MM.1S (cell line): Measurements from ENCODE around the gene CMTM8.

Source experiments
- DNase-seq: peaks from one replicate; pipeline ENCODE4 v3.0.0-alpha.2; 2015
- H2AFZ ChIP-seq: fragments of 300-600 bp; sonication (generic); 2 replicates; pipeline ENCODE4 v1.6.0; 2016; ENCODE audit warnings: antibody characterized with exemption, low read length
- H3F3A ChIP-seq: fragments of 300-600 bp; sonication (generic); 2 replicates; pipeline ENCODE4 v1.6.1; 2016; ENCODE audit warnings: mild to moderate bottlenecking, antibody characterized with exemption, low read length, moderate library complexity, mixed read lengths; ENCODE audit not compliant: insufficient read depth
- H3K27ac ChIP-seq: fragments of 300-600 bp; sonication (generic); 2 replicates; pipeline ENCODE4 v1.5.1; 2016; ENCODE audit warnings: mild to moderate bottlenecking, low read length
- H3K27me3 ChIP-seq: fragments of 300-600 bp; sonication (generic); replicated peaks from 2 replicates; pipeline ENCODE4 v1.6.0; 2016; ENCODE audit warnings: low read length; ENCODE audit not compliant: insufficient read depth
- H3K36me3 ChIP-seq: fragments of 300-600 bp; sonication (generic); replicated peaks from 2 replicates; pipeline ENCODE4 v1.6.1; 2016; ENCODE audit warnings: mild to moderate bottlenecking, low read length, mixed read lengths; ENCODE audit not compliant: insufficient read depth
- H3K4me1 ChIP-seq: fragments of 300-600 bp; sonication (generic); 2 replicates; pipeline ENCODE4 v1.6.1; 2016; ENCODE audit warnings: low read length, mixed read lengths
- H3K4me2 ChIP-seq: fragments of 300-600 bp; sonication (generic); 2 replicates; pipeline ENCODE4 v1.6.0; 2016; ENCODE audit warnings: low read depth, low read length
- H3K4me3 ChIP-seq: fragments of 300-600 bp; sonication (generic); 2 replicates; pipeline ENCODE4 v1.5.1; 2016; ENCODE audit warnings: low read length, mixed read lengths
- H3K79me2 ChIP-seq: fragments of 300-600 bp; sonication (generic); 2 replicates; pipeline ENCODE4 v1.6.1; 2016; ENCODE audit warnings: mixed run types, low read length, mixed read lengths
- H3K9ac ChIP-seq: fragments of 300-600 bp; sonication (generic); 2 replicates; pipeline ENCODE4 v1.6.1; 2016; ENCODE audit warnings: low read length, mixed read lengths
- H3K9me2 ChIP-seq: fragments of 300-600 bp; sonication (generic); replicated peaks from 2 replicates; pipeline ENCODE4 v1.6.1; 2016; ENCODE audit warnings: mild to moderate bottlenecking, low read length, mixed read lengths; ENCODE audit not compliant: insufficient read depth
- H3K9me3 ChIP-seq: fragments of 300-600 bp; sonication (generic); replicated peaks from 2 replicates; pipeline ENCODE4 v1.6.1; 2016; ENCODE audit warnings: mild to moderate bottlenecking, low read length, mixed read lengths; ENCODE audit not compliant: insufficient read depth
- H4K20me1 ChIP-seq: fragments of 300-600 bp; sonication (generic); 2 replicates; pipeline ENCODE4 v1.6.1; 2016; ENCODE audit warnings: mild to moderate bottlenecking, low read length, moderate library complexity, mixed read lengths; ENCODE audit not compliant: insufficient read depth
- EZH2 ChIP-seq: fragments of 300-600 bp; sonication (generic); optimal IDR thresholded peaks from 2 replicates; pipeline ENCODE3; 2017; ENCODE audit warnings: low read depth, mild to moderate bottlenecking, antibody characterized with exemption, low read length, mixed read lengths
- EZH2phosphoT487 ChIP-seq: fragments of 300-600 bp; sonication (generic); IDR thresholded peaks from 2 replicates; pipeline ENCODE4 v1.6.1; 2018; ENCODE audit warnings: antibody characterized with exemption, low read length
- TF ChIP-seq, protein P1 (sequence below): fragments of 300-600 bp; sonication (generic); IDR thresholded peaks from 2 replicates; pipeline ENCODE4 v1.5.1; 2016; ENCODE audit warnings: antibody characterized with exemption, low read length, mixed read lengths

Gene CMTM8

DNA sequence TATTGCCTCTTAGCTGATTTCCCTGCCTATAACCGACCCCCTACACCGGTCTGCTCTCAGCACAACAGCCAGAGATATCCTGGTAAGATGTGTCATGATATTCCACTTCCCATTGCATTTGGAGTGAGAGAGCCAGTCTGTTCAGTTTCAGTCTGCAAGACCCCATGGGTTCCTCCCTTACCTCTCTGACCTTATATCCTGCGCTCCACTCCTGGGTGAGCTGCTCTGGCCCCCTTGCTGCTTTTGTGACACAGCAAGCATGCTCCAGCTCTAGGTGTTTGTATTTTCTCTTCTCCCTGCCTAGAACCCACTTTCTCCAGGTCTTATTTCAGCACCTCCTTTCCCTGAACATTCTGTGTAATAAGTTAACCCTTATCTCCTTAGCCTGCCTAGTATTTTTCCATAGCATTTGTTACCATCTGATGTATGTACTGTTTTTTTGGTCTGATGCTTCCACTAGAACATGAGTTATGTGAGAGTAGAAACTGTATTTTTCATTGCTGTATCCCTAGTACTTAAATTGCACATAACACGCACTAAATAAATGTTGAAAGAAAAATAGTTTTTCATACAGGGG lies 44.2 kb downstream of the CMTM8 start:
- Histone ChIP-seq H3K36me3 (no peaks in the 10 kb centered on the region), H3K4me1 (no peaks in the 10 kb centered on the region), H3K9me2 (no peaks in the 10 kb centered on the region), H3K79me2 (no peaks in the 10 kb centered on the region), H3K27me3 (no peaks in the 10 kb centered on the region), H3K4me2 (no peak overlapping the region), H3K4me3 (no peak overlapping the region), H3K9ac (no peak overlapping the region), H3K27ac (no peak overlapping the region), H3K9me3 (no peaks in the 10 kb centered on the region), H2AFZ (no peak overlapping the region), H4K20me1 (no peaks in the 10 kb centered on the region), H3F3A (no peaks in the 10 kb centered on the region)
- TF ChIP-seq EZH2phosphoT487: no peak
- TF ChIP-seq EZH2: no peak
- TF ChIP-seq, protein P1, sequence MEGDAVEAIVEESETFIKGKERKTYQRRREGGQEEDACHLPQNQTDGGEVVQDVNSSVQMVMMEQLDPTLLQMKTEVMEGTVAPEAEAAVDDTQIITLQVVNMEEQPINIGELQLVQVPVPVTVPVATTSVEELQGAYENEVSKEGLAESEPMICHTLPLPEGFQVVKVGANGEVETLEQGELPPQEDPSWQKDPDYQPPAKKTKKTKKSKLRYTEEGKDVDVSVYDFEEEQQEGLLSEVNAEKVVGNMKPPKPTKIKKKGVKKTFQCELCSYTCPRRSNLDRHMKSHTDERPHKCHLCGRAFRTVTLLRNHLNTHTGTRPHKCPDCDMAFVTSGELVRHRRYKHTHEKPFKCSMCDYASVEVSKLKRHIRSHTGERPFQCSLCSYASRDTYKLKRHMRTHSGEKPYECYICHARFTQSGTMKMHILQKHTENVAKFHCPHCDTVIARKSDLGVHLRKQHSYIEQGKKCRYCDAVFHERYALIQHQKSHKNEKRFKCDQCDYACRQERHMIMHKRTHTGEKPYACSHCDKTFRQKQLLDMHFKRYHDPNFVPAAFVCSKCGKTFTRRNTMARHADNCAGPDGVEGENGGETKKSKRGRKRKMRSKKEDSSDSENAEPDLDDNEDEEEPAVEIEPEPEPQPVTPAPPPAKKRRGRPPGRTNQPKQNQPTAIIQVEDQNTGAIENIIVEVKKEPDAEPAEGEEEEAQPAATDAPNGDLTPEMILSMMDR: no peak
- DNase-seq: no peak

DNA sequence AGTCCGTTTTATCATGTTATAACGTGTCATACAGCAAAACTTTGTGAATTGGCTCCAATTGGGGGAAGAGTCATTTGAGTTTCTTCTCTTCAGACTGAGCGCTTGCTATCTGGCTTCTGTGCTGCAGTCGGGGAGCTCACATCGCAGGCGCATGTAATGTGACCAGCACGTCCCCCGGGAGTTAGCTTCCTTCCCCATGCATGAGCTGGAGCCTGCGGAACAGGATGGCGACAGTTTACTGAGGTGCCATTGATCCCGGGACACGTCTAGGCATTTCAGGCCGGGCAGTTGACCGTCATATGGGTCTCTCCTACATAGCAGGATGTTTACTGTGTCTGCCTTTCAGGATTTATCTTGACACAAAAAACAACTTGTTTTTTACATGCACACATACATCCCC lies 44.8 kb downstream of the CMTM8 start:
- H3K27me3 ChIP-seq: no peaks in the 10 kb centered on the region
- DNase-seq: no peak
- no peaks in the 10 kb centered on the region for H3K9me3 ChIP-seq
- no peak overlapping the region for H2AFZ ChIP-seq
- no peak overlapping the region for H3K27ac ChIP-seq
- H3K4me2 ChIP-seq: no peak overlapping the region
- H3K9ac ChIP-seq: no peak overlapping the region
- H3K79me2 ChIP-seq: no peaks in the 10 kb centered on the region
- no peaks in the 10 kb centered on the region for H4K20me1 ChIP-seq
- no peaks in the 10 kb centered on the region for H3F3A ChIP-seq
- H3K4me3 ChIP-seq: no peak overlapping the region
- no peaks in the 10 kb centered on the region for H3K4me1 ChIP-seq
- TF ChIP-seq EZH2phosphoT487: no peak
- TF ChIP-seq EZH2: no peak
- TF ChIP-seq, protein P1: no peak
- no peaks in the 10 kb centered on the region for H3K36me3 ChIP-seq
- no peaks in the 10 kb centered on the region for H3K9me2 ChIP-seq

DNA sequence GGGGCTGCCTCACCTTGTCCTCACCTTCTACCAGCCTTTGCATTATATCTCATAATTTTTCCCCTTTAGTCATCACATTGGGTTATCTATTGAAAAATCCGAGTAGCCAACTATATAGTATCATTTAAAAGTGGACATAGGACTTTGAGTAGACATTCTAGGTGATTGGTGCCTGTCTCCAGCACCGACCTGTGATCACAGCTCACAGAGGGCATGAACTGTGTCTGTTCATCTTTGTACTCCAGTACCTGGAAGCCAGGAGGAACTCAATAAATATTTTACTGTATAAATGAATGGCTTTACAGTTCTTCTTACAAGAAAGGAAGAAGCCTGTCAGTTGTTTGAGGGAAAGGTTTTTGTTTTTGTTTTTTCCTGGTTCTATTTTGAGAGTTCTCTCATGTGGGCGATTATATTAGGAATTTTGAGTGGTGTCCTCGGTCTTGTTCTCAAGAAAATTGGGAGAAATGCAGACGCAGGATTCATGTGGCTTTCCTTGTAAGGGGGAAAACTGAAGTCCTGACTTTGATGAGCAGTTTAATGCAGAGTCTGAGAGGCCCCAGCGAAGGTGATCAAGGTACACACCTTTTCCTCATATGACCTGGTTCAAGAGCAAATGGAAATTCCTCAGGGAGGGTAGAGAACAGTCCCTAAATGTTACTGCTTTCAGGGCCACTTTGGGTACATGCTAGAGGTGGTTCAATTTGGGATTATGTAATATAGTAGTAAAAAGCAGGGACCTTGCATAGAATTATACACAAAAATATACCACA lies 46.1 kb downstream of the CMTM8 start:
- Histone ChIP-seq H2AFZ (no peak overlapping the region), H3K79me2 (no peaks in the 10 kb centered on the region), H3K27ac (no peak overlapping the region), H3K4me3 (no peak overlapping the region), H3K9me3 (no peaks in the 10 kb centered on the region), H3K4me1 (no peaks in the 10 kb centered on the region), H3K27me3 (no peaks in the 10 kb centered on the region), H3K36me3 (no peaks in the 10 kb centered on the region), H3F3A (no peaks in the 10 kb centered on the region), H3K4me2 (no peak overlapping the region), H3K9me2 (no peaks in the 10 kb centered on the region), H3K9ac (no peak overlapping the region), H4K20me1 (no peaks in the 10 kb centered on the region)
- DNase-seq: no peak
- TF ChIP-seq, protein P1: no peak
- TF ChIP-seq EZH2phosphoT487: no peak
- TF ChIP-seq EZH2: no peak
